RPMI8226 (cell line): ENCODE data around the gene USP50.
"Not testable (repeated sequence)": the region's sequence is repeated elsewhere in the genome, so short reads cannot be mapped to it uniquely, and the experiment has no call there.

Experiments used
- DNase-seq: peaks from one replicate; pipeline ENCODE4 v3.0.0-alpha.2; 2015

Gene USP50

GRCh38 chr15:50501815-50502214 is 44.7 kb downstream of the USP50 start:
- DNase-seq = no peak

- DNase-seq = no peak
Measured at GRCh38 chr15:50500352-50500751, 46.1 kb downstream of the USP50 start.

GRCh38 chr15:50496692-50497091 is 49.8 kb downstream of the USP50 start:
- DNase-seq = no peak

DNA sequence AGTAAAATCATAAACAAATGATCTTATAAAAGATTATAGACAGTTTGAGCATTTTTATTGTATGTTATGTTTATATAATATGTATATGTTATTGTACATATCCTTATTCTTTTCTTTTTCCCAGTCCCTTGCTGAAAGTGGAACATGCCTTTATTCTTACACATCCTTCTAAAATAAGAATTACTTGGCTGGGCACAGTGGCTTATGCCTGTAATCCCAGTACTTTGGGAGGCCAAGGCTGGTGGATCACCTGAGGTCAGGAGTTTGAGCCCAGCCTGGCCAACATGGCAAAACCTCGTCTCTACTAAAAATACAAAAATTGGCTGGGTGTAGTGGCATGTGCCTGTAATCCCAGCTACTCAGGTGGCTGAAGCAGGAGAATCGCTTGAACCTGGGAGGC is 51.9 kb downstream of the USP50 start:
- not testable (repeated sequence) for DNase-seq

DNA sequence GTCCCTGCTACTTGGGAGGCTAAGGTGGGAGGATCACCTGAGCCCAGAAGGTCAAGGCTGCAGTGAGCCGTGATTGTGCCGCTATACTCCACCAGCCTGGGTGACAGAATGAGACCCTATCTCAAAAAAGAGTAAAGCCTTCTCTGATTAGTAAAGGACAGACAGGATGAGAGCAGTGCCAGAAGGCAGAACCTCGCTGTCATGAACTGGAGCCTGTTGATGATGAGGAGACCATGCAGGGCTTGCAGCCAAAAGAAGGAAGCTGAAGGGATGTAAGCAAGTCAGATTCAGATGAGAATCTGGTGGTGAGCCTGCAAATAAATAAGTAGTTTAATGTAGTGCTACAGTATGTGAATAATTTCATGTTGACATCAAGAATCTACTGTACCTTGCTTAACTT is 52.8 kb downstream of the USP50 start:
- DNase-seq = no peak

GRCh38 chr15:50487287-50487686 is 59.2 kb downstream of the USP50 start:
- no peak for DNase-seq

DNA sequence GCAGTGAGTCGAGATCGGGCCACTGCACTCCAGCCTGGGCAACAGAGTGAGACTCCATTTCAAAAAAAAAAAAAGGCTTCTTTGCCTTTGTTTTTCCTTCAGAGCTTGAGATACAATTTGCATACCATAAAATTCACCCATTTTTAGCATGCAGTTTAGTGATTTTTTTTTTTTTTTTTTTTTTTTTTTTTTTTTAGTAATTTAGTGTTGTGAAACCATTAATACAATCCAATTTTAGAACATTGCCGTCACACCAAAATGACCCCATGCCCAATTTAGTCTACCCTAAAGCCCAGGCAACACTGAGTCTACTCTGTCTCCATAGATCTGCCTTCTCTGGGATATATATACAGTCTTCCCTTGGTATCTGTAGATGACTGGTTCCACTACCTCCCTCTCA is 61.1 kb downstream of the USP50 start:
- no peak for DNase-seq

- no peak for DNase-seq
Measured at GRCh38 chr15:50484781-50485180, 61.7 kb downstream of the USP50 start.

GRCh38 chr15:50476143-50476542 is 70.3 kb downstream of the USP50 start:
- DNase-seq = no peak

DNA sequence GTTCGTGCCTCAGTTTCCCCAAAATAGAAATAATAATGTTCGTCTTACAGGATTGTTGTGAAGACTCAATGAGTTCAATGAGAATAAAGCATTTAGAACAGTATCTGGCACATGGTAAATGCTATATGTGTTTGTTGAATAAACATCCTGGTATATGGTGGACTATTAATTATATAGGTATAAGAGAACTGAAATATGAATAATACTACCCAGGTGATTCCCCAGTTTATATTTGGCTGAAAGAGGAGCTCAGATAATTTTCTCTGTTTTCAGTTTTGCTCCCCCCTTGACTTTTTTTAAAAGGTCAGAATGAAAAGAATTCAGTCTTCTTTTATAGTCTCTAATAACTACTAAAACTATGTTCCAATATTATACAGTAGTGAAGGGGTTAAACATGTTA is 75.4 kb downstream of the USP50 start:
- no peak for DNase-seq

DNA sequence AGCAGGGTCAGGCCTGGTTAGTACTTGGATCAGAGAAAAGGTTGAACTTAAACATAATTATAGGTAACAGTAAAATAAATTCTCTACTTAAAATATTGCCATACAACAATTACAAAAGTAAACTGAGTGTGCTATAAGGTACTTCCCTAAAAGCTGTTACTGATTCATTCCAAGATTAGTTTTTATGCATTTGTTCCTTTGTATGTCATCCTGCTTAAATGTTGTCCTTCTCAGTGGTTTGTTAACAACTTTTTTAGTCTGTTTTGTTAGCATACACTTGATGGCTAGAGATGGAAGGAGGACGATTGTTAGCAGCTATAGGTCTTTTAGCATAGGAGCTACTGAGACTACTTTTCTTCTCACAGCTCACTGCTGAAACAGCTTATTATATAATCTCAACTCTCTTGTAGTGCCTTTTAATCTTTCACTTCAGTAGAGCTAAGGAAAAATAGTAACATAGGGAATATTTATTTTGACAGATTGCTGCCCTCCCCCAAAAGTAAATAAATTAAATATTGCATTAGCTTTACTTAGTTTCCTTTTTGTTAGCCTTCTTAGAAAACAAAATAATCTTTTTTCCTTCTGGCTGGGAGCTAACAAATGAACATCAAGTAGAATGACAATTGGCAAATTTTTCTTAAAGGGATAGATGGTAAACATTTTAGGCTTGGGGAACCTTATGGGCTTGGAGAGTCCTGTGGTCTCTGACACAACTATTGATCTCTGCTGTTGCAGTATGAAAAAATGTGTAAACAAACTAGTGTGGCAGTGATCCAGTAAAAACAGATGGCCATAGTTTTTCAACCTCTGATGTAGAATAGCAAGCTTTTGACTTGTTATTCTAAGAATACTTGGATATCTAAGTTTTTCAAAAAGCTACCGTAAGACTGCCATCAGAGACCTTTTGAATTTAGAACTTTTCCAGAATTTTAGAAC is 82.8 kb downstream of the USP50 start:
- DNase-seq = no peak

DNA sequence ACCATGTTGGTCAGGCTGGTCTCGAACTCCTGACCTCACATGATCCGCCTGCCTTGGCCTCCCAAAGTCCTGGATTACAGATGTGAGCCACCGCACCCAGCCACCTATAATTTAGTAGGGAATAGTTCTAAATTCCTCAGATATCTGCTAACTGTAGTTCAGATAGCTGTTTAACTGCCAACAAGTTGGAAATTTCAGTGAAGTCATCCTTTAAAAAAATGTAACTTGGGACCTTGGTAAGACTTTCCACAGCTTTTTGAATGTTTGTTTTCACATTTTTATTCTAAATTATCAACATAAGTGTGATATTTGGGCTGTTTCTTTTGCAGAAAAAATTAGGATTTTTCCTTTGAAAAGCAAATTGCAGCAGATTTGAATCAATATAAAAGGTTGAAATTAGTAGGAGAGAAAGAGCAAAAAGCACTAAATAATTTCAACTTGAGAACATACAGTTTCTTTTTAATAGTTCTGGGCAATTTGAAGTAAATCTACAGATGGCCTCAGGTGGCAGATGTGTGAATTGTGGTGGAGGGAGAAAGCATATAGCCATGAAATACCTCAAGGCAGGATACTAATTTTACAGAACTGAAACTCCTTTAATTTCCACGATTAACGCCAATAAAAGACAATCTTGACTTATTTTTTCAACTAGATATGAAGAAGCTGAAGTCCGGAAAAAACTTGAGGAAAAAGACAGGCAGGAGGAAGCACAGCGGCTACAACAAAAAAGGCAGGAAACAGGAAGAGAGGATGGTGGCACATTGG is 87.9 kb downstream of the USP50 start:
- DNase-seq = no peak

- DNase-seq = no peak
Measured at GRCh38 chr15:50452927-50453326, 93.5 kb downstream of the USP50 start.
